Panc1 (cell line): ENCODE measurements around the gene ANXA7. TPM values are rescaled to one million over a fixed set of nuclear protein-coding genes. Genes with fewer than 3 reads are reported as not detected.

Source experiments
- ATAC-seq: fragments of 200-7000 bp; cut with Tn5 transposase; 2 replicates; pipeline ENCODE4 v1.9.1; 2020; ENCODE audit warnings: mild to moderate bottlenecking, moderate library complexity
- BruUV-seq: library from RNA; stranded (reverse); fragments of 400-500 nt; replicated peaks from 2 replicates; lab custom pipeline; 2021; lab: Mats Ljungman, UMichigan
- CTCF ChIA-PET: fragments of 300-600 bp; sonication (Branson Sonifier 250); formaldehyde crosslinking; loops from one replicate; lab custom pipeline; 2022; ENCODE audit warnings: antibody characterized with exemption; lab: Charles Lee
- POLR2A ChIA-PET: fragments of 300-600 bp; sonication (Branson Sonifier 250); formaldehyde crosslinking; loops from one replicate; lab custom pipeline; 2022; ENCODE audit warnings: antibody characterized with exemption; lab: Charles Lee
- DNase-seq: peaks from one replicate; pipeline ENCODE4 v3.0.0-alpha.2; 2010; ENCODE audit warnings: low read depth, low spot score
- H3K27ac ChIP-seq: 2 replicates; pipeline ENCODE4 v1.5.1; 2011; ENCODE audit warnings: mild to moderate bottlenecking, low read length, inconsistent platforms
- H3K27me3 ChIP-seq: fragments of 200-500 bp; sonication (Bioruptor generic); 2 replicates; pipeline ENCODE4 v1.6.0; 2014; ENCODE audit warnings: low read length, inconsistent platforms; ENCODE audit not compliant: control insufficient read depth, insufficient read depth
- H3K36me3 ChIP-seq: fragments of 200-500 bp; sonication (Bioruptor generic); 2 replicates; pipeline ENCODE4 v1.5.1; 2014; ENCODE audit warnings: inconsistent platforms, mild to moderate bottlenecking, low read length, moderate library complexity; ENCODE audit not compliant: control insufficient read depth, insufficient read depth
- H3K4me1 ChIP-seq: 2 replicates; pipeline ENCODE4 v1.5.1; 2011; ENCODE audit warnings: inconsistent platforms, mild to moderate bottlenecking, low read length, moderate library complexity; ENCODE audit not compliant: control insufficient read depth, insufficient read depth
- H3K4me3 ChIP-seq, 2 experiments: 2 replicates each; pipeline ENCODE4 v1.5.1; 2011 to 2012; ENCODE audit warnings: low read depth in 2 of 2, low read length in 2 of 2, mild to moderate bottlenecking in 2 of 2, inconsistent platforms in 1 of 2, moderate library complexity in 1 of 2
- H3K9me3 ChIP-seq: fragments of 200-500 bp; sonication (Bioruptor generic); 2 replicates; pipeline ENCODE4 v1.5.1; 2014; ENCODE audit warnings: low read depth, mild to moderate bottlenecking, inconsistent platforms, low read length, moderate library complexity; ENCODE audit not compliant: control insufficient read depth, insufficient read depth
- POLR2AphosphoS5 ChIP-seq: IDR thresholded peaks from 2 replicates; pipeline ENCODE4 v1.6.1; 2012; ENCODE audit warnings: mild to moderate bottlenecking, low read depth, low read length, moderate library complexity
- SIN3A ChIP-seq: IDR thresholded peaks from 2 replicates; pipeline ENCODE4 v1.6.1; 2012; ENCODE audit warnings: low read depth, mild to moderate bottlenecking, low read length, moderate library complexity, borderline replicate concordance; ENCODE audit not compliant: insufficient read depth
- TCF7L2 ChIP-seq: IDR thresholded peaks from 2 replicates; pipeline ENCODE4 v1.6.1; 2011; ENCODE audit warnings: mild to moderate bottlenecking, low read depth, low read length, inconsistent platforms
- in situ Hi-C: cut with HindIII; loops from 2 replicates; pipeline ENCODE4 v1.10.0; 2016; ENCODE audit warnings: low sequenced_read_pairs, low pct_unique_long_range_greater_than_20kb
- intact Hi-C: fragments of 100-400 bp; cut with micrococcal nuclease; formaldehyde crosslinking; loops from one replicate; pipeline ENCODE4 v1.10.0; 2022; ENCODE audit not compliant: unreplicated experiment
- total RNA-seq: library from RNA; stranded (reverse); gene quantifications from one replicate; pipeline ENCODE4 v1.2.1, GENCODE V29; 2021; ENCODE audit not compliant: unreplicated experiment
- TF ChIP-seq, protein P1 (sequence below), 2 experiments: IDR thresholded peaks; 2 replicates each; pipeline ENCODE4 v1.6.1; 2011 to 2012; ENCODE audit warnings: low read depth in 2 of 2, control low read depth in 1 of 2, low read length in 1 of 2, mild to moderate bottlenecking in 1 of 2, moderate library complexity in 1 of 2; ENCODE audit not compliant: insufficient read depth in 1 of 2
- TF ChIP-seq, protein P2 (sequence below): fragments of 450-650 bp; IDR thresholded peaks from 2 replicates; pipeline ENCODE4 v1.5.1; 2017; ENCODE audit warnings: mild to moderate bottlenecking

The ANXA7 gene
- total RNA-seq, 1 experiment from 2014 or later, result 165 TPM

DNA sequence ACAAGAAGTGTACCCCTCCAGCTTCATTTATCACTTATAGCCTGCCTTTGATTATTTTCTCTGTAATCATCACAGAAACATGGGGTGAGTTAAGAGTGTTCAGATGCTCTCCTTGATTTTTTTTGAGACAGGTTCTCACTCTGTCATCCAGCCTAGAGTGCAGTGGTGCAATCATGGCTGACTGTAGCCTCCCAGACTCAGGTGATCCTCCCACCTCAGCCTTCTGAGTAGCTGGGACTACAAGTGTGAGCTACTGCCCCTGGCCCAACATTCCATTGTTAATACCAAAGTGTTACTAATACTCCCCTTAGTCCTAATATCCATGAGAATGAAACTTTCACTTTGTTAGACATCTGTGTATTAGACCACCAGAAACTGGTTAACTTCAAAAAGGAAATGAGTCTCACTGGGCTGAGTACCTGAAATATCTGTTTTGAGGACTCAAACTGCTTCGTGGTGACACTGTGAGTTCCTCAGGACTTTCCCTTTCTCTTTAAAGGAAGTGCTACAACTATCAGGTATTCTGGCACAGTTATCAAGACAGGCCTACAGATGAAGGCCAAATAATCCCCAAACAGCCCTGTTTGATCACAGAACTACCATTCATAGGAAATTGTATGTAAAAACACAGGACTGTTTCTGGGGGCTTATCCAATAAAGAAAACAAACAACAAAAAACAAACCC, 34.7 kb downstream of the ANXA7 start:
- ChIA-PET CTCF (no interaction called here), POLR2A (interaction anchor here (0.5 to 0.7 kb wide), 2 partner anchors 21 to 33 kb away, joined by 3 to 8 read pairs; partner anchors contain the start of gene CFAP70)
- ATAC-seq (no peak), DNase-seq (no peak)
- H3K9me3 ChIP-seq, result no peaks in the 10 kb centered on the region
- TF ChIP-seq, protein P1, sequence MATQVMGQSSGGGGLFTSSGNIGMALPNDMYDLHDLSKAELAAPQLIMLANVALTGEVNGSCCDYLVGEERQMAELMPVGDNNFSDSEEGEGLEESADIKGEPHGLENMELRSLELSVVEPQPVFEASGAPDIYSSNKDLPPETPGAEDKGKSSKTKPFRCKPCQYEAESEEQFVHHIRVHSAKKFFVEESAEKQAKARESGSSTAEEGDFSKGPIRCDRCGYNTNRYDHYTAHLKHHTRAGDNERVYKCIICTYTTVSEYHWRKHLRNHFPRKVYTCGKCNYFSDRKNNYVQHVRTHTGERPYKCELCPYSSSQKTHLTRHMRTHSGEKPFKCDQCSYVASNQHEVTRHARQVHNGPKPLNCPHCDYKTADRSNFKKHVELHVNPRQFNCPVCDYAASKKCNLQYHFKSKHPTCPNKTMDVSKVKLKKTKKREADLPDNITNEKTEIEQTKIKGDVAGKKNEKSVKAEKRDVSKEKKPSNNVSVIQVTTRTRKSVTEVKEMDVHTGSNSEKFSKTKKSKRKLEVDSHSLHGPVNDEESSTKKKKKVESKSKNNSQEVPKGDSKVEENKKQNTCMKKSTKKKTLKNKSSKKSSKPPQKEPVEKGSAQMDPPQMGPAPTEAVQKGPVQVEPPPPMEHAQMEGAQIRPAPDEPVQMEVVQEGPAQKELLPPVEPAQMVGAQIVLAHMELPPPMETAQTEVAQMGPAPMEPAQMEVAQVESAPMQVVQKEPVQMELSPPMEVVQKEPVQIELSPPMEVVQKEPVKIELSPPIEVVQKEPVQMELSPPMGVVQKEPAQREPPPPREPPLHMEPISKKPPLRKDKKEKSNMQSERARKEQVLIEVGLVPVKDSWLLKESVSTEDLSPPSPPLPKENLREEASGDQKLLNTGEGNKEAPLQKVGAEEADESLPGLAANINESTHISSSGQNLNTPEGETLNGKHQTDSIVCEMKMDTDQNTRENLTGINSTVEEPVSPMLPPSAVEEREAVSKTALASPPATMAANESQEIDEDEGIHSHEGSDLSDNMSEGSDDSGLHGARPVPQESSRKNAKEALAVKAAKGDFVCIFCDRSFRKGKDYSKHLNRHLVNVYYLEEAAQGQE (IDR thresholded peaks at IDR 0.05; ENCODE audit: insufficient read depth in 1 of 2, low read depth in 2 of 2, low read length in 1 of 2), result no peak
- no peak for TF ChIP-seq POLR2AphosphoS5
- no peak for TF ChIP-seq SIN3A
- TF ChIP-seq, protein P2, sequence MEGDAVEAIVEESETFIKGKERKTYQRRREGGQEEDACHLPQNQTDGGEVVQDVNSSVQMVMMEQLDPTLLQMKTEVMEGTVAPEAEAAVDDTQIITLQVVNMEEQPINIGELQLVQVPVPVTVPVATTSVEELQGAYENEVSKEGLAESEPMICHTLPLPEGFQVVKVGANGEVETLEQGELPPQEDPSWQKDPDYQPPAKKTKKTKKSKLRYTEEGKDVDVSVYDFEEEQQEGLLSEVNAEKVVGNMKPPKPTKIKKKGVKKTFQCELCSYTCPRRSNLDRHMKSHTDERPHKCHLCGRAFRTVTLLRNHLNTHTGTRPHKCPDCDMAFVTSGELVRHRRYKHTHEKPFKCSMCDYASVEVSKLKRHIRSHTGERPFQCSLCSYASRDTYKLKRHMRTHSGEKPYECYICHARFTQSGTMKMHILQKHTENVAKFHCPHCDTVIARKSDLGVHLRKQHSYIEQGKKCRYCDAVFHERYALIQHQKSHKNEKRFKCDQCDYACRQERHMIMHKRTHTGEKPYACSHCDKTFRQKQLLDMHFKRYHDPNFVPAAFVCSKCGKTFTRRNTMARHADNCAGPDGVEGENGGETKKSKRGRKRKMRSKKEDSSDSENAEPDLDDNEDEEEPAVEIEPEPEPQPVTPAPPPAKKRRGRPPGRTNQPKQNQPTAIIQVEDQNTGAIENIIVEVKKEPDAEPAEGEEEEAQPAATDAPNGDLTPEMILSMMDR, result no peak
- TF ChIP-seq TCF7L2, result no peak
- no peak overlapping the region for H3K27ac ChIP-seq
- intact Hi-C loops (no loop called here), in situ Hi-C loops (no loop called here)
- BruUV-seq, result TSS peak; percentile 23
- peaks cover 40% of the 10 kb centered on the region for H3K36me3 ChIP-seq
- no peak overlapping the region for H3K4me3 ChIP-seq
- H3K4me1 ChIP-seq, result no peaks in the 10 kb centered on the region
- H3K27me3 ChIP-seq, result no peaks in the 10 kb centered on the region

DNA sequence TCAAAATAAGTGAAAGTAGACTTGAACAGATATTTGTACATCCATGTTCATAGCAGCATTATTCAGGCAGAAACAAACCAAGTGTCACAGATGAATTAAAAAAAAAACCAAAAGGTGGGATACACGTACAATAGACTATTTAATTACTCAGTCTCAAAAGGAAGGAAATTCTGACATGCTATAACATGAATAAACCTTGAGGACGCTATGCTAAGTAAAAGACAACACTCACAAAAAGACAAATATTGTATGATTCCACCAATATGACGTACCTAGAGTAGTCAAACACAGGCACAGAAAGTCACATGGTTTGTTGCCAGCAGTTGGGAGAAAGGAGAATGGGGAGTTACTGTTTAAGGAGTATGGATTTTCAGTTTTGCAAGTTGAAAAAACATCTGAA, 37.2 kb downstream of the ANXA7 start:
- in situ Hi-C loops (no loop called here), intact Hi-C loops (no loop called here)
- Histone ChIP-seq H3K27ac (no peak overlapping the region), H3K4me3 (no peak overlapping the region), H3K27me3 (no peaks in the 10 kb centered on the region), H3K9me3 (no peaks in the 10 kb centered on the region), H3K36me3 (peaks cover 32% of the 10 kb centered on the region), H3K4me1 (no peaks in the 10 kb centered on the region)
- TF ChIP-seq SIN3A (no peak), TCF7L2 (no peak), POLR2AphosphoS5 (no peak)
- TF ChIP-seq, protein P2, result no peak
- TF ChIP-seq, protein P1 (IDR thresholded peaks at IDR 0.05; ENCODE audit: insufficient read depth in 1 of 2, low read depth in 2 of 2, low read length in 1 of 2), result no peak
- DNase-seq (no peak), ATAC-seq (no peak)
- ChIA-PET POLR2A (no interaction called here), CTCF (no interaction called here)
- BruUV-seq, result no TSS peak
